GM12878 (cell line): Measurements from ENCODE around the gene CEP89.
"Not testable (repeated sequence)": the region's sequence is repeated elsewhere in the genome, so short reads cannot be mapped to it uniquely, and the experiment has no call there.

Experiments used
- IRF3 ChIP-seq: fragments of 450-650 bp; IDR thresholded peaks from 2 replicates; pipeline ENCODE4 v1.6.1; 2014; ENCODE audit warnings: mild to moderate bottlenecking
- MAX ChIP-seq: IDR thresholded peaks from 2 replicates; pipeline ENCODE4 v1.6.1; 2012; ENCODE audit warnings: low read depth, low read length, improper control_type of control experiment
- MYC ChIP-seq: IDR thresholded peaks from 2 replicates; pipeline ENCODE4 v1.6.1; 2011; ENCODE audit warnings: mild to moderate bottlenecking, low read length, moderate library complexity, inconsistent platforms; ENCODE audit not compliant: insufficient read depth, insufficient replicate concordance, insufficient read length, severe bottlenecking
- ZNF274 ChIP-seq: IDR thresholded peaks from one replicate; pipeline ENCODE4 v1.8.0; 2011; ENCODE audit not compliant: insufficient read length, insufficient read depth

- TF ChIP-seq IRF3, MAX, MYC, ZNF274: not testable (repeated sequence)
These were observed 30.5 kb upstream of the CEP89 start for GRCh38 chr19:33002126-33002865.
